ENCODE measurements around the gene ZNF414. TPM values are rescaled to one million over a fixed set of nuclear protein-coding genes. Genes with fewer than 3 reads are reported as not detected.
"Not testable (repeated sequence)": the region's sequence is repeated elsewhere in the genome, so short reads cannot be mapped to it uniquely, and the experiment has no call there.

Gene ZNF414
- total RNA-seq, 2 donors from 2014 or later = 25.4 to 34.2 TPM

GRCh38 chr19:8519388-8519787 is 5.4 kb upstream of the ZNF414 start:
- Histone ChIP-seq H3K4me3 (no peak overlapping the region), H3K4me1 (peaks cover 4% of the 10 kb centered on the region), H3K9me3 (no peaks in the 10 kb centered on the region), H3K27me3 (no peaks in the 10 kb centered on the region), H3K27ac (no peak overlapping the region), H3K36me3 (replicated peaks in 1 of 2; ENCODE audit: insufficient read depth in 1 of 2, low read depth in 2 of 2) (no peaks in the 10 kb centered on the region)
- ATAC-seq (no peak), DNase-seq (no peak)
- 91 to 94% methylated on average over 6 of the region's 6 CpGs for WGBS, 2 donors
- intact Hi-C loops (cut with DNase I) = no loop called here
- TF ChIP-seq POLR2A (IDR thresholded peaks at IDR 0.05) (no peak), CTCF (IDR thresholded peaks at IDR 0.05) (no peak)

GRCh38 chr19:8518536-8518935 is 4.6 kb upstream of the ZNF414 start:
- DNase-seq (no peak), ATAC-seq (no peak)
- no peaks in the 10 kb centered on the region for H3K27me3 ChIP-seq
- TF ChIP-seq POLR2A (IDR thresholded peaks at IDR 0.05) (no peak), CTCF (IDR thresholded peaks at IDR 0.05) (no peak)
- no peaks in the 10 kb centered on the region for H3K36me3 ChIP-seq (replicated peaks in 1 of 2; ENCODE audit: insufficient read depth in 1 of 2, low read depth in 2 of 2)
- H3K27ac ChIP-seq = peak overlapping the region in 1 of 4 donors; percentile 40
- intact Hi-C loops (cut with DNase I) = no loop called here
- no peaks in the 10 kb centered on the region for H3K9me3 ChIP-seq
- no peak overlapping the region for H3K4me3 ChIP-seq
- 71 to 80% methylated on average over 11 of the region's 11 CpGs for WGBS, 2 donors
- peaks cover 7% of the 10 kb centered on the region for H3K4me1 ChIP-seq

- TF ChIP-seq CTCF (IDR thresholded peaks at IDR 0.05) = no peak
- H3K36me3 ChIP-seq (replicated peaks in 1 of 2; ENCODE audit: insufficient read depth in 1 of 2, low read depth in 2 of 2) = no peaks in the 10 kb centered on the region
- H3K27ac ChIP-seq = peak overlapping the region in 2 of 4 donors; percentile 44 to 54
- peaks cover 14% of the 10 kb centered on the region for H3K4me1 ChIP-seq
- ATAC-seq = no peak
- H3K4me3 ChIP-seq = no peak overlapping the region
- no peak for DNase-seq
- H3K27me3 ChIP-seq = no peaks in the 10 kb centered on the region
- intact Hi-C loops (cut with DNase I) = no loop called here
- H3K9me3 ChIP-seq = no peaks in the 10 kb centered on the region
- 45 to 48% methylated on average over 9 to 10 of the region's 10 CpGs for WGBS, 2 donors
Measured at GRCh38 chr19:8517551-8518442, 3.8 kb upstream of the ZNF414 start.

- H3K9me3 ChIP-seq = no peaks in the 10 kb centered on the region
- H3K27ac ChIP-seq = no peak overlapping the region
- TF ChIP-seq CTCF (IDR thresholded peaks at IDR 0.05) = no peak
- no peak for TF ChIP-seq POLR2A (IDR thresholded peaks at IDR 0.05)
- no peak for ATAC-seq
- WGBS, 2 donors = 68 to 91% methylated on average over 11 of the region's 11 CpGs
- H3K4me3 ChIP-seq = no peak overlapping the region
- peaks cover 17% of the 10 kb centered on the region for H3K4me1 ChIP-seq
- intact Hi-C loops (cut with DNase I) = no loop called here
- DNase-seq = no peak
- no peaks in the 10 kb centered on the region for H3K36me3 ChIP-seq (replicated peaks in 1 of 2; ENCODE audit: insufficient read depth in 1 of 2, low read depth in 2 of 2)
- H3K27me3 ChIP-seq = no peaks in the 10 kb centered on the region
Measured at GRCh38 chr19:8515317-8515716, 1.4 kb upstream of the ZNF414 start.

- WGBS, 2 donors = 56 to 64% methylated on average over 9 to 21 of the region's 21 CpGs
- Histone ChIP-seq H3K4me3 (peak overlapping the region in 1 of 2 donors; percentile 73), H3K27ac (peak overlapping the region; percentile 97 to 100 (median 100)), H3K4me1 (peaks cover 17% of the 10 kb centered on the region)
- H3K9me3 ChIP-seq; DNase-seq; ATAC-seq; H3K27me3 ChIP-seq; H3K36me3 ChIP-seq (replicated peaks in 1 of 2; ENCODE audit: insufficient read depth in 1 of 2, low read depth in 2 of 2); intact Hi-C loops (cut with DNase I): not testable (repeated sequence)
Measured at GRCh38 chr19:8514505-8515009, 590 bp upstream of the ZNF414 start.

All from body of pancreas (tissue), 4 donors.